ENCODE results near the gene BFSP1. TPM values are rescaled to one million over a fixed set of nuclear protein-coding genes. Genes with fewer than 3 reads are reported as not detected.

The BFSP1 gene
- total RNA-seq, 1 donor from 2014 or later: 0.80 TPM

DNA sequence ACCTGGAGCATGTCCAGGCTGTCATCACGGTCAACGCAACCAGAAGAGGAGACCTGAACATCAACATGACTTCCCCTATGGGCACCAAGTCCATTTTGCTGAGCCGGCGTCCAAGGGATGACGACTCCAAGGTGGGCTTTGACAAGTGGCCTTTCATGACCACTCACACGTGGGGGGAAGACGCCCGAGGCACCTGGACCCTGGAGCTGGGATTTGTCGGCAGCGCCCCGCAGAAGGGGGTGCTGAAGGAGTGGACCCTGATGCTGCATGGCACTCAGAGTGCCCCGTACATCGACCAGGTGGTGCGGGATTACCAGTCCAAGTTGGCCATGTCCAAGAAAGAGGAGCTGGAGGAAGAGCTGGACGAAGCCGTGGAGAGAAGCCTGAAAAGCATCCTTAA is 49.5 kb downstream of the BFSP1 start:
- no peaks in the 10 kb centered on the region for H3K4me1 Mint-ChIP-seq (ENCODE audit: low read depth)

GRCh38 chr20:17480696-17481095 is 50.5 kb downstream of the BFSP1 start:
- Mint-ChIP-seq H3K4me3 (no peak overlapping the region), H3K9me3 (no peaks in the 10 kb centered on the region), H3K4me1 (ENCODE audit: low read depth) (no peaks in the 10 kb centered on the region), H3K27ac (no peak overlapping the region), H3K27me3 (ENCODE audit: insufficient read depth) (peaks cover 12% of the 10 kb centered on the region), H3K36me3 (ENCODE audit: low read depth) (no peaks in the 10 kb centered on the region)
- no peak for DNase-seq (ENCODE audit: low spot score)
- intact Hi-C loops (cut with micrococcal nuclease): no loop called here

More for the DNA sequence above, 49.5 kb downstream of the BFSP1 start:
- H3K4me3 Mint-ChIP-seq: no peak overlapping the region
- H3K27ac Mint-ChIP-seq: no peak overlapping the region
- H3K9me3 Mint-ChIP-seq: no peaks in the 10 kb centered on the region
- H3K27me3 Mint-ChIP-seq (ENCODE audit: insufficient read depth): peaks cover 13% of the 10 kb centered on the region
- no peak for DNase-seq (ENCODE audit: low spot score)
- no peaks in the 10 kb centered on the region for H3K36me3 Mint-ChIP-seq (ENCODE audit: low read depth)
- intact Hi-C loops (cut with micrococcal nuclease): no loop called here

- H3K4me3 Mint-ChIP-seq: no peak overlapping the region
- H3K4me1 Mint-ChIP-seq (ENCODE audit: low read depth): no peaks in the 10 kb centered on the region
- no peaks in the 10 kb centered on the region for H3K9me3 Mint-ChIP-seq
- no peak overlapping the region for H3K27ac Mint-ChIP-seq
- peaks cover 5% of the 10 kb centered on the region for H3K27me3 Mint-ChIP-seq (ENCODE audit: insufficient read depth)
- DNase-seq (ENCODE audit: low spot score): no peak
- intact Hi-C loops (cut with micrococcal nuclease): no loop called here
- H3K36me3 Mint-ChIP-seq (ENCODE audit: low read depth): no peaks in the 10 kb centered on the region
These were observed 52.0 kb downstream of the BFSP1 start for GRCh38 chr20:17479063-17479657.

- Mint-ChIP-seq H3K27me3 (ENCODE audit: insufficient read depth) (peaks cover 2% of the 10 kb centered on the region), H3K36me3 (ENCODE audit: low read depth) (no peaks in the 10 kb centered on the region), H3K4me3 (no peak overlapping the region), H3K27ac (no peak overlapping the region), H3K9me3 (no peaks in the 10 kb centered on the region), H3K4me1 (ENCODE audit: low read depth) (no peaks in the 10 kb centered on the region)
- intact Hi-C loops (cut with micrococcal nuclease): no loop called here
- no peak for DNase-seq (ENCODE audit: low spot score)
These were observed 57.5 kb downstream of the BFSP1 start for GRCh38 chr20:17473659-17474058.

- no peaks in the 10 kb centered on the region for H3K9me3 Mint-ChIP-seq
- H3K36me3 Mint-ChIP-seq (ENCODE audit: low read depth): no peaks in the 10 kb centered on the region
- H3K4me3 Mint-ChIP-seq: no peak overlapping the region
- no peak for DNase-seq (ENCODE audit: low spot score)
- intact Hi-C loops (cut with micrococcal nuclease): no loop called here
- H3K27me3 Mint-ChIP-seq (ENCODE audit: insufficient read depth): peaks cover 2% of the 10 kb centered on the region
- H3K4me1 Mint-ChIP-seq (ENCODE audit: low read depth): no peaks in the 10 kb centered on the region
- no peak overlapping the region for H3K27ac Mint-ChIP-seq
These were observed 59.5 kb downstream of the BFSP1 start for GRCh38 chr20:17471606-17472187.

DNA sequence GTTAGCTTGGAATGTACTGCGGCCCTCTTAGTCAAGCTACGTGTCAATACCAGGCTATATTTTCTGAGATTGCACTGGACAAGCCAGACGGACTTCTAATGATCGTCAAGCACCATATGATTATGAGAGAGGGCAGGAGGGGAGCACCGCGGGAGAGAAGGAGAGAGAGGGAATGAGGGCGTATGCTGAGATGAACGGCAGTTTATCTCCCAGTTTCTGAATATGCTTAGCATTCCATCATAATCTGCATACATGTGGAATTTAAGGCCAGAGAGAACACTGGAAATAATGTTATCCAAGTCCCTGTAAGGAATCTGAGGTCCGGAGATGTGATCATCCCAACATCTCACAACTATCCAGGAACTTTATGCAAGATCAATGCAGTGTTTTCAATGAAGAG is 60.2 kb downstream of the BFSP1 start:
- no peak overlapping the region for H3K27ac Mint-ChIP-seq
- intact Hi-C loops (cut with micrococcal nuclease): no loop called here
- DNase-seq (ENCODE audit: low spot score): no peak
- no peak overlapping the region for H3K4me3 Mint-ChIP-seq
- H3K36me3 Mint-ChIP-seq (ENCODE audit: low read depth): no peaks in the 10 kb centered on the region
- H3K9me3 Mint-ChIP-seq: no peaks in the 10 kb centered on the region
- H3K4me1 Mint-ChIP-seq (ENCODE audit: low read depth): no peaks in the 10 kb centered on the region
- peaks cover 2% of the 10 kb centered on the region for H3K27me3 Mint-ChIP-seq (ENCODE audit: insufficient read depth)

GRCh38 chr20:17470521-17470920 is 60.7 kb downstream of the BFSP1 start:
- Mint-ChIP-seq H3K9me3 (no peaks in the 10 kb centered on the region), H3K4me1 (ENCODE audit: low read depth) (no peaks in the 10 kb centered on the region), H3K27ac (no peak overlapping the region), H3K36me3 (ENCODE audit: low read depth) (no peaks in the 10 kb centered on the region), H3K27me3 (ENCODE audit: insufficient read depth) (peaks cover 3% of the 10 kb centered on the region), H3K4me3 (no peak overlapping the region)
- DNase-seq (ENCODE audit: low spot score): no peak
- intact Hi-C loops (cut with micrococcal nuclease): no loop called here

DNA sequence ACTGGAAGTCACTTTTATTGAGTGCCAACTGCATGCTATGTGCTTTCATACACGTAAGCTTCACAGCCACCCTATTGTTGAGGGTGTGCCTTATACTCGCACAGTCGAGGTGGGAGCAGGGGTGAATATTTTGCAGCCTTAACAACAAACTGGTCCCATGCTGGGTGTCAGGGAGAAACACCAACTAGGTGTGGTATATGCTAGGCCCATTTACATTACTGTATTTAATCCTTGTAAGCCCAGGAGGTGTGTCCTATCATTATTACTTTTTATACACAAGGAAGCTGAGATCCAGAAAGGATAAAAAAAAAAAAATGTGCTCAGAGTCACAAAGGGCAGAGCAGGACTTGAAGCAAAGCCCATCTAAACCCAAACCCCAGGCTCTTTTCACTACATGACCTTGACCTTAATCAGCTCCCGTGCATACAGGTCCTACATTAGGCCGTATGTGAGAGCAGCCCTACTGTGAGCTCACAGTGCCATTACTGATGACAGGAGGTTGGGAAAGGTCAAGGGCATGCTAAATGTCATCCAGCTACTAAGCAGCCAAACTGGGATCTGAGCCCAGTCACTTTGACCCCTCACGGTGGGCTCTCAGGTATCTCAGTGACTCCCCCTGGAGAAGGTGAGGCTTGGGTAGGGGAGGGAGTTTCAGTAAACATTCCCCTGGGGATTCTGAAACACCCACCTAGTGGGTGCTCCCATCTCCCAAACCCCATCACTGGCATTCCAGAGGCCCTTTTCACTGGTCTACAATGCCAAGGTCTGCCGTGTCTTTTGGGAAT is 61.7 kb downstream of the BFSP1 start:
- Mint-ChIP-seq H3K27ac (no peak overlapping the region), H3K4me1 (ENCODE audit: low read depth) (no peaks in the 10 kb centered on the region), H3K9me3 (no peaks in the 10 kb centered on the region), H3K4me3 (no peak overlapping the region), H3K27me3 (ENCODE audit: insufficient read depth) (peaks cover 4% of the 10 kb centered on the region), H3K36me3 (ENCODE audit: low read depth) (no peaks in the 10 kb centered on the region)
- no peak for DNase-seq (ENCODE audit: low spot score)
- intact Hi-C loops (cut with micrococcal nuclease): no loop called here

DNA sequence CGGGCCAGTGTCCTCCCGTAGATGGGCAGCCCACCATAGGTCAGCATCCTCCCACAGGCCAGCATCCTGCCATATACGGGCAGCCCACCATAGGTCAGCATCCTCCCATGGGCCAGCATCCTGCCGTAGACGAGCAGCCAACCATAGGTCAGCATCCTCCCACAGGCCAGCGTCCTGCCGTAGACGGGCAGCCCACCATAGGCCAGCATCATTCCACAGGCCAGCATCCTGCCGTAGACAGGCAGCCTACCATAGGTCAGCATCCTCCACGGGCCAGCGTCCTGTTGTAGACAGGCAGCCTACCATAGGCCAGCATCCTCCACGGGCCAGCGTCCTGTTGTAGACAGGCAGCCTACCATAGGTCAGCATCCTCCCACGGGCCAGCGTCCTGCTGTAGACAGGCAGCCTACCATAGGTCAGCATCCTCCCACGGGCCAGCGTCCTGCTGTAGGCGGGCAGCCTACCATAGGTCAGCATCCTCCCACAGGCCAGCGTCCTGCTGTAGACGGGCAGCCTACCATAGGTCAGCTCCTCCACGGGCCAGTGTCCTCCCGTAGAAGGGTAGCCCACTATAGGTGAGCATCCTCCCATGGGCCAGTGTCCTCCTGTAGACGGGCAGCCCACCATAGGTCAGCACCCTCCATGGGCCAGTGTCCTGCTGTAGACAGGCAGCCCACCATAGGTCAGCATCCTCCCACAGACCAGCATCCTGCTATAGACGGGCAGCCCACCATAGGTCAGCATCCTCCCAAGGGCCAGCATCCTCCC is 62.9 kb downstream of the BFSP1 start:
- Mint-ChIP-seq H3K36me3 (ENCODE audit: low read depth) (no peaks in the 10 kb centered on the region), H3K9me3 (no peaks in the 10 kb centered on the region), H3K4me3 (no peak overlapping the region), H3K4me1 (ENCODE audit: low read depth) (no peaks in the 10 kb centered on the region), H3K27me3 (ENCODE audit: insufficient read depth) (peaks cover 4% of the 10 kb centered on the region), H3K27ac (no peak overlapping the region)
- intact Hi-C loops (cut with micrococcal nuclease): no loop called here
- no peak for DNase-seq (ENCODE audit: low spot score)

- Mint-ChIP-seq H3K4me3 (no peak overlapping the region), H3K9me3 (no peaks in the 10 kb centered on the region), H3K36me3 (ENCODE audit: low read depth) (no peaks in the 10 kb centered on the region)
These were observed 64.0 kb downstream of the BFSP1 start for GRCh38 chr20:17467120-17467655.

DNA sequence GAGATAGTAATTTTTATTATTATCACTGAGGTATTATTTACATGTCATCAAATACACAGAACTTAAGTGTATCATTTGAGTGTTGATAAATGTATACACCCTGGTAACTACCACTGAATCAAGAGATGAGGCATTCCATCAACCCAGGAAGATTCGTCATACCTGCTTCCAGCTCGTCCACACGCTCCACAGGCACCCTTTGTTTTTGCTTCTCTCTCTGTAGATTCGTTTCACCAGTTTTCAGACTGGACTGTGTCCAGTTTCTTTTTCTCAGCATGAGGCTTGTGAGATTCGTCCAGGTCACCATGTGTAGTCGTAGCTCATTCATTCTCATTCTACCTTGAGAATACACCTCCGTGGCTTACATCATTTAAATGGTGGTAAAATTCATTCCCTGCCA is 64.5 kb downstream of the BFSP1 start:
- Mint-ChIP-seq H3K27me3 (ENCODE audit: insufficient read depth) (peaks cover 9% of the 10 kb centered on the region), H3K36me3 (ENCODE audit: low read depth) (no peaks in the 10 kb centered on the region), H3K27ac (no peak overlapping the region), H3K4me1 (ENCODE audit: low read depth) (no peaks in the 10 kb centered on the region), H3K4me3 (no peak overlapping the region), H3K9me3 (no peaks in the 10 kb centered on the region)
- intact Hi-C loops (cut with micrococcal nuclease): no loop called here
- DNase-seq (ENCODE audit: low spot score): no peak

More at GRCh38 chr20:17467120-17467655, 64.0 kb downstream of the BFSP1 start:
- no peak for DNase-seq (ENCODE audit: low spot score)
- no peak overlapping the region for H3K27ac Mint-ChIP-seq
- peaks cover 9% of the 10 kb centered on the region for H3K27me3 Mint-ChIP-seq (ENCODE audit: insufficient read depth)
- intact Hi-C loops (cut with micrococcal nuclease): no loop called here
- no peaks in the 10 kb centered on the region for H3K4me1 Mint-ChIP-seq (ENCODE audit: low read depth)

GRCh38 chr20:17465236-17465635 is 65.9 kb downstream of the BFSP1 start:
- DNase-seq (ENCODE audit: low spot score): no peak
- intact Hi-C loops (cut with micrococcal nuclease): no loop called here
- Mint-ChIP-seq H3K27me3 (ENCODE audit: insufficient read depth) (peaks cover 12% of the 10 kb centered on the region), H3K4me1 (ENCODE audit: low read depth) (peaks cover 10% of the 10 kb centered on the region), H3K9me3 (peaks cover 3% of the 10 kb centered on the region), H3K4me3 (no peak overlapping the region), H3K27ac (no peak overlapping the region), H3K36me3 (ENCODE audit: low read depth) (no peaks in the 10 kb centered on the region)

All from activated T-helper 1 cell treated with anti-CD3 and anti-CD28 coated beads, Interleukin-12 subunit alpha, Interleukin-12 subunit beta, Interleukin-2, Interleukin-4 antibody, amounts not matched to agents 30 ng/mL and 10 ng/mL and 1 ng/mL, durations not matched to agents 14 hours and 24 hours and 36 hours (primary cell).